Brain microvascular endothelial cell (primary cell): ENCODE measurements around the gene MERTK.
A peak's percentile ranks its signal among the peaks of the same experiment; 100 is the strongest.

Experiments
- DNase-seq: peaks from one replicate; pipeline ENCODE4 v3.0.0-alpha.2; 2020
- H3K27ac ChIP-seq: fragments of 250-450 bp; sonication (Bioruptor Pico); 2 replicates; pipeline ENCODE4 v1.5.1; 2020; ENCODE audit warnings: mild to moderate bottlenecking, moderate library complexity
- H3K27me3 ChIP-seq: fragments of 250-450 bp; sonication (Bioruptor Pico); replicated peaks from 2 replicates; pipeline ENCODE4 v1.5.1; 2020; ENCODE audit warnings: mild to moderate bottlenecking
- H3K36me3 ChIP-seq: fragments of 250-450 bp; sonication (Bioruptor Pico); replicated peaks from 2 replicates; pipeline ENCODE4 v1.5.1; 2020; ENCODE audit warnings: mild to moderate bottlenecking
- H3K4me3 ChIP-seq: 2 replicates; pipeline ENCODE4 v1.5.1; 2011; ENCODE audit warnings: low read depth, mild to moderate bottlenecking, control low read depth, low read length, moderate library complexity
- CTCF ChIP-seq: IDR thresholded peaks from 2 replicates; pipeline ENCODE4 v1.5.1; 2011; ENCODE audit warnings: low read depth, mild to moderate bottlenecking, moderate library complexity, low read length, control low read depth, inconsistent platforms; ENCODE audit errors: missing control alignments
- in situ Hi-C: cut with HindIII; loops from 2 replicates; pipeline ENCODE4 v1.10.0; 2017; ENCODE audit warnings: low sequenced_read_pairs, low pct_ligation_motif_present

The MERTK gene

GRCh38 chr2:112004253-112004645 is 105.8 kb downstream of the MERTK start:
- Histone ChIP-seq H3K27me3 (no peaks in the 10 kb centered on the region), H3K27ac (no peak overlapping the region), H3K4me3 (no peak overlapping the region), H3K36me3 (no peaks in the 10 kb centered on the region)
- no peak for DNase-seq
- TF ChIP-seq CTCF: no peak
- in situ Hi-C loops: no loop called here

- in situ Hi-C loops: no loop called here
Measured at GRCh38 chr2:112005406-112006075, 107.1 kb downstream of the MERTK start.

GRCh38 chr2:112006076-112006410 is 107.6 kb downstream of the MERTK start:
- in situ Hi-C loops: no loop called here
- no peaks in the 10 kb centered on the region for H3K36me3 ChIP-seq
- DNase-seq: peak; percentile 27
- no peaks in the 10 kb centered on the region for H3K27me3 ChIP-seq
- H3K4me3 ChIP-seq: no peak overlapping the region
- H3K27ac ChIP-seq: no peak overlapping the region
- no peak for TF ChIP-seq CTCF

More at GRCh38 chr2:112005406-112006075, 107.1 kb downstream of the MERTK start:
- H3K27me3 ChIP-seq: no peaks in the 10 kb centered on the region
- DNase-seq: no peak
- H3K27ac ChIP-seq: no peak overlapping the region
- no peak overlapping the region for H3K4me3 ChIP-seq
- no peak for TF ChIP-seq CTCF
- no peaks in the 10 kb centered on the region for H3K36me3 ChIP-seq

GRCh38 chr2:112007493-112007892 is 109.1 kb downstream of the MERTK start:
- TF ChIP-seq CTCF: no peak
- no peak for DNase-seq
- Histone ChIP-seq H3K27ac (no peak overlapping the region), H3K4me3 (no peak overlapping the region), H3K27me3 (no peaks in the 10 kb centered on the region), H3K36me3 (no peaks in the 10 kb centered on the region)
- in situ Hi-C loops: no loop called here

- DNase-seq: no peak
- Histone ChIP-seq H3K36me3 (no peaks in the 10 kb centered on the region), H3K4me3 (no peak overlapping the region), H3K27me3 (no peaks in the 10 kb centered on the region), H3K27ac (no peak overlapping the region)
- TF ChIP-seq CTCF: no peak
- in situ Hi-C loops: no loop called here
Measured at GRCh38 chr2:112008910-112009485, 110.6 kb downstream of the MERTK start.

- no peak overlapping the region for H3K4me3 ChIP-seq
- no peak overlapping the region for H3K27ac ChIP-seq
- no peak for TF ChIP-seq CTCF
- H3K27me3 ChIP-seq: no peaks in the 10 kb centered on the region
- no peaks in the 10 kb centered on the region for H3K36me3 ChIP-seq
- no peak for DNase-seq
- in situ Hi-C loops: no loop called here
Measured at GRCh38 chr2:112010751-112011150, 112.3 kb downstream of the MERTK start.
